ENCODE measurements around the gene ASPSCR1. TPM values are rescaled to one million over a fixed set of nuclear protein-coding genes. Genes with fewer than 3 reads are reported as not detected.

The ASPSCR1 gene
- total and polyA plus RNA-seq, 9 of the 15 experiments (the other 6 are each of a cell fraction or from before 2014, with no cell fraction given) = 0.90 to 36.9 (median 11.6) TPM

GRCh38 chr17:82041144-82041814 lies 63.9 kb downstream of the ASPSCR1 start:
- ATAC-seq (no peak), FAIRE-seq (no peak), DNase-seq (ENCODE audit: extremely low read depth in 1 of 4, low spot score in 3 of 4) (no peak)
- Histone ChIP-seq H2AFZ (ENCODE audit: low read depth, low read length) (no peak overlapping the region), H3K4me2 (ENCODE audit: insufficient read depth, low read length) (no peak overlapping the region), H3K36me3 (ENCODE audit: control insufficient read depth, insufficient read depth, low read length) (peaks cover 6% of the 10 kb centered on the region; the same call in 2 of the 3 replicates), H3K79me2 (ENCODE audit: control insufficient read depth, insufficient read depth, low read length) (peaks cover 11% of the 10 kb centered on the region), H3K9me1 (ENCODE audit: control insufficient read depth, insufficient read depth, low read length) (no peaks in the 10 kb centered on the region), H4K20me1 (replicated peaks; ENCODE audit: control insufficient read depth, insufficient read depth, low read length) (peaks cover 10% of the 10 kb centered on the region; the same call in 1 of the 2 replicates), H3K27ac (ENCODE audit: extremely low read depth, low read depth, low read length) (no peak overlapping the region), H3K9ac (ENCODE audit: insufficient read depth in 1 of 2, low read depth in 2 of 2, low read length in 2 of 2) (no peak overlapping the region), H3K27me3 (ENCODE audit: control insufficient read depth in 2 of 2, insufficient read depth in 2 of 2, low read length in 2 of 2) (no peaks in the 10 kb centered on the region), H3K4me1 (replicated peaks in 1 of 2; ENCODE audit: control insufficient read depth in 2 of 2, insufficient read depth in 2 of 2, low read length in 2 of 2) (peaks cover 6 to 49% of the 10 kb centered on the region in 2 experiments; a peak in 4 of 5 replicates), H3K4me3 (no peak overlapping the region), H3K9me3 (replicated peaks; ENCODE audit: control insufficient read depth, insufficient read depth, low read depth, low read length) (no peaks in the 10 kb centered on the region)
- TF ChIP-seq ADNP (tag; IDR thresholded peaks at IDR 0.05) = no peak
- intact Hi-C loops (cut with micrococcal nuclease) = no loop called here
- POLR2A ChIA-PET = interaction anchor here (1.2 to 1.4 kb wide), 2 partner anchors 9 to 18 kb away, joined by 5 to 7 read pairs; partner anchors contain the start of genes CENPX and LRRC45
- CTCF ChIA-PET (ENCODE audit: low intra/inter-chr PET ratio) = no interaction called here
- 73% methylated on average over 16 of the region's 17 CpGs for WGBS (ENCODE audit: insufficient coverage, low coverage, missing lambda C conversion rate)
- BruUV-seq (replicated peaks) = no TSS peak
- in situ Hi-C loops (cut with MboI) = no loop called here

DNA sequence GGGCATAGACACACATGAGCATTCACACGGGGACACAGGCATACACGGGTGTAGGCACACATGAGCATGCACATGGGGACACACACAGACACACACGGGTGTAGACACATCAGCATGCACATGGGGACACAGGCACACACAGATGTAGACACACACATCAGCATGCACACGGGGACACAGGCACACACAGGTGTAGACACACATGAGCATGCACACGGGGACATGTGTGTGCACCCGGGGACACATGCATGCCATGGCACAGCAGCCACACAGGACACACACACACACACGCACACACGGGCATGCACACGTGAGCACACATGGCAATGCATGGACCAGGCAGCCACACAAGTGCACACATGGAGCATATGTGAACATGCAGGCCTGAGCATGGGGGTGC lies 65.2 kb downstream of the ASPSCR1 start:
- in situ Hi-C loops (cut with MboI) = no loop called here
- ChIA-PET CTCF (ENCODE audit: low intra/inter-chr PET ratio) (interaction anchor here (0.7 kb wide), 1 partner anchor 12 kb away, joined by 3 read pairs; no protein-coding TSS in a partner anchor), POLR2A (interaction anchor here (1.7 kb wide), 1 partner anchor 8 kb away, joined by 5 read pairs; no protein-coding TSS in a partner anchor)
- FAIRE-seq = no peak
- H3K27ac ChIP-seq (ENCODE audit: extremely low read depth, low read depth, low read length) = no peak overlapping the region; the same call in 2 of the 3 replicates
- no peaks in the 10 kb centered on the region for H4K20me1 ChIP-seq (replicated peaks; ENCODE audit: control insufficient read depth, insufficient read depth, low read length)
- no peak overlapping the region for H2AFZ ChIP-seq (ENCODE audit: low read depth, low read length)
- H3K27me3 ChIP-seq (ENCODE audit: control insufficient read depth in 2 of 2, insufficient read depth in 2 of 2, low read length in 2 of 2) = no peaks in the 10 kb centered on the region
- H3K79me2 ChIP-seq (ENCODE audit: control insufficient read depth, insufficient read depth, low read length) = no peaks in the 10 kb centered on the region
- peaks cover 2% of the 10 kb centered on the region for H3K9me1 ChIP-seq (ENCODE audit: control insufficient read depth, insufficient read depth, low read length)
- intact Hi-C loops (cut with micrococcal nuclease) = no loop called here
- H3K9ac ChIP-seq (ENCODE audit: insufficient read depth in 1 of 2, low read depth in 2 of 2, low read length in 2 of 2) = 0 out of 4 replicates have a peak overlapping the region, but pooled peaks of 1 of the 2 experiments have one; percentile 14
- 44% methylated on average over 9 of the region's 9 CpGs for WGBS (ENCODE audit: insufficient coverage, low coverage, missing lambda C conversion rate)
- TF ChIP-seq ARID3A (IDR thresholded peaks at IDR 0.05; ENCODE audit: borderline replicate concordance, low read depth, low read length) (no peak), ETV1 (tag; conservative IDR thresholded peaks at IDR 0.05; ENCODE audit: low read depth) (no peak)
- no peak for DNase-seq (ENCODE audit: extremely low read depth in 1 of 4, low spot score in 3 of 4)
- no peak overlapping the region for H3K4me3 ChIP-seq
- peaks cover 9% of the 10 kb centered on the region; the same call in 2 of the 3 replicates for H3K36me3 ChIP-seq (ENCODE audit: control insufficient read depth, insufficient read depth, low read length)
- no peak overlapping the region for H3K4me2 ChIP-seq (ENCODE audit: insufficient read depth, low read length)
- H3K4me1 ChIP-seq (replicated peaks in 1 of 2; ENCODE audit: control insufficient read depth in 2 of 2, insufficient read depth in 2 of 2, low read length in 2 of 2) = peaks cover 3 to 48% of the 10 kb centered on the region in 2 experiments; a peak in 4 of 5 replicates
- BruUV-seq (replicated peaks) = no TSS peak
- no peak for ATAC-seq
- no peaks in the 10 kb centered on the region for H3K9me3 ChIP-seq (replicated peaks; ENCODE audit: control insufficient read depth, insufficient read depth, low read depth, low read length)

All from K562 (cell line).